ENCODE data around the gene NFE2L2. TPM values are rescaled to one million over a fixed set of nuclear protein-coding genes. Genes with fewer than 3 reads are reported as not detected.

NFE2L2 gene
- total and polyA plus RNA-seq, 9 of the 15 experiments (the other 6 are each of a cell fraction or from before 2014, with no cell fraction given): 29.3 to 120 (median 59.3) TPM

GRCh38 chr2:177313162-177313781 lies 48.7 kb upstream of the NFE2L2 start (continued):
- TF ChIP-seq, protein P1, sequence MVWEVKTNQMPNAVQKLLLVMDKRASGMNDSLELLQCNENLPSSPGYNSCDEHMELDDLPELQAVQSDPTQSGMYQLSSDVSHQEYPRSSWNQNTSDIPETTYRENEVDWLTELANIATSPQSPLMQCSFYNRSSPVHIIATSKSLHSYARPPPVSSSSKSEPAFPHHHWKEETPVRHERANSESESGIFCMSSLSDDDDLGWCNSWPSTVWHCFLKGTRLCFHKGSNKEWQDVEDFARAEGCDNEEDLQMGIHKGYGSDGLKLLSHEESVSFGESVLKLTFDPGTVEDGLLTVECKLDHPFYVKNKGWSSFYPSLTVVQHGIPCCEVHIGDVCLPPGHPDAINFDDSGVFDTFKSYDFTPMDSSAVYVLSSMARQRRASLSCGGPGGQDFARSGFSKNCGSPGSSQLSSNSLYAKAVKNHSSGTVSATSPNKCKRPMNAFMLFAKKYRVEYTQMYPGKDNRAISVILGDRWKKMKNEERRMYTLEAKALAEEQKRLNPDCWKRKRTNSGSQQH (CRISPR knock-in tag; IDR thresholded peaks at IDR 0.05): peak; percentile 72; the same call in 1 of the 2 replicates
- TF ChIP-seq HEY1 (CRISPR knock-in tag; IDR thresholded peaks at IDR 0.05; ENCODE audit: borderline replicate concordance): no peak
- no peak for TF ChIP-seq SRSF9 (IDR thresholded peaks at IDR 0.05; ENCODE audit: borderline replicate concordance, low read depth, low read length)
- TF ChIP-seq, protein P2, sequence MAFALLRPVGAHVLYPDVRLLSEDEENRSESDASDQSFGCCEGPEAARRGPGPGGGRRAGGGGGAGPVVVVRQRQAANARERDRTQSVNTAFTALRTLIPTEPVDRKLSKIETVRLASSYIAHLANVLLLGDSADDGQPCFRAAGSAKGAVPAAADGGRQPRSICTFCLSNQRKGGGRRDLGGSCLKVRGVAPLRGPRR (CRISPR knock-in tag; IDR thresholded peaks at IDR 0.05): no peak
- TF ChIP-seq, protein P3, sequence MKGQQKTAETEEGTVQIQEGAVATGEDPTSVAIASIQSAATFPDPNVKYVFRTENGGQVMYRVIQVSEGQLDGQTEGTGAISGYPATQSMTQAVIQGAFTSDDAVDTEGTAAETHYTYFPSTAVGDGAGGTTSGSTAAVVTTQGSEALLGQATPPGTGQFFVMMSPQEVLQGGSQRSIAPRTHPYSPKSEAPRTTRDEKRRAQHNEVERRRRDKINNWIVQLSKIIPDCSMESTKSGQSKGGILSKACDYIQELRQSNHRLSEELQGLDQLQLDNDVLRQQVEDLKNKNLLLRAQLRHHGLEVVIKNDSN (CRISPR knock-in tag; IDR thresholded peaks at IDR 0.05): no peak
- TF ChIP-seq, protein P4, sequence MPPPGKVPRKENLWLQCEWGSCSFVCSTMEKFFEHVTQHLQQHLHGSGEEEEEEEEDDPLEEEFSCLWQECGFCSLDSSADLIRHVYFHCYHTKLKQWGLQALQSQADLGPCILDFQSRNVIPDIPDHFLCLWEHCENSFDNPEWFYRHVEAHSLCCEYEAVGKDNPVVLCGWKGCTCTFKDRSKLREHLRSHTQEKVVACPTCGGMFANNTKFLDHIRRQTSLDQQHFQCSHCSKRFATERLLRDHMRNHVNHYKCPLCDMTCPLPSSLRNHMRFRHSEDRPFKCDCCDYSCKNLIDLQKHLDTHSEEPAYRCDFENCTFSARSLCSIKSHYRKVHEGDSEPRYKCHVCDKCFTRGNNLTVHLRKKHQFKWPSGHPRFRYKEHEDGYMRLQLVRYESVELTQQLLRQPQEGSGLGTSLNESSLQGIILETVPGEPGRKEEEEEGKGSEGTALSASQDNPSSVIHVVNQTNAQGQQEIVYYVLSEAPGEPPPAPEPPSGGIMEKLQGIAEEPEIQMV (tag; conservative IDR thresholded peaks at IDR 0.05; ENCODE audit: low read depth): 0 out of 2 replicates have a peak, but pooled peaks have one; percentile 16
- TF ChIP-seq BCL6 (CRISPR knock-in tag; IDR thresholded peaks at IDR 0.05): no peak
- no peak for TF ChIP-seq ZNF347 (CRISPR knock-in tag; IDR thresholded peaks at IDR 0.05; ENCODE audit: low read depth)
- TF ChIP-seq CBX1 (IDR thresholded peaks at IDR 0.05; ENCODE audit: low read depth): no peak
- TF ChIP-seq, protein P5, sequence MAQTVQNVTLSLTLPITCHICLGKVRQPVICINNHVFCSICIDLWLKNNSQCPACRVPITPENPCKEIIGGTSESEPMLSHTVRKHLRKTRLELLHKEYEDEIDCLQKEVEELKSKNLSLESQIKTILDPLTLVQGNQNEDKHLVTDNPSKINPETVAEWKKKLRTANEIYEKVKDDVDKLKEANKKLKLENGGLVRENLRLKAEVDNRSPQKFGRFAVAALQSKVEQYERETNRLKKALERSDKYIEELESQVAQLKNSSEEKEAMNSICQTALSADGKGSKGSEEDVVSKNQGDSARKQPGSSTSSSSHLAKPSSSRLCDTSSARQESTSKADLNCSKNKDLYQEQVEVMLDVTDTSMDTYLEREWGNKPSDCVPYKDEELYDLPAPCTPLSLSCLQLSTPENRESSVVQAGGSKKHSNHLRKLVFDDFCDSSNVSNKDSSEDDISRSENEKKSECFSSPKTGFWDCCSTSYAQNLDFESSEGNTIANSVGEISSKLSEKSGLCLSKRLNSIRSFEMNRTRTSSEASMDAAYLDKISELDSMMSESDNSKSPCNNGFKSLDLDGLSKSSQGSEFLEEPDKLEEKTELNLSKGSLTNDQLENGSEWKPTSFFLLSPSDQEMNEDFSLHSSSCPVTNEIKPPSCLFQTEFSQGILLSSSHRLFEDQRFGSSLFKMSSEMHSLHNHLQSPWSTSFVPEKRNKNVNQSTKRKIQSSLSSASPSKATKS (CRISPR knock-in tag; IDR thresholded peaks at IDR 0.05): no peak
- no peak for TF ChIP-seq TFAP4 (CRISPR knock-in tag; IDR thresholded peaks at IDR 0.05; ENCODE audit: borderline replicate concordance)
- no peak for TF ChIP-seq MYNN (IDR thresholded peaks at IDR 0.05)
- no peak for TF ChIP-seq MYNN (CRISPR knock-in tag; IDR thresholded peaks at IDR 0.05)
- no peak for TF ChIP-seq LCOR (CRISPR knock-in tag; IDR thresholded peaks at IDR 0.05)
- no peak for TF ChIP-seq PRPF4 (IDR thresholded peaks at IDR 0.05; ENCODE audit: insufficient read depth, low read depth, low read length, poor library complexity, severe bottlenecking)
- TF ChIP-seq, protein P6, sequence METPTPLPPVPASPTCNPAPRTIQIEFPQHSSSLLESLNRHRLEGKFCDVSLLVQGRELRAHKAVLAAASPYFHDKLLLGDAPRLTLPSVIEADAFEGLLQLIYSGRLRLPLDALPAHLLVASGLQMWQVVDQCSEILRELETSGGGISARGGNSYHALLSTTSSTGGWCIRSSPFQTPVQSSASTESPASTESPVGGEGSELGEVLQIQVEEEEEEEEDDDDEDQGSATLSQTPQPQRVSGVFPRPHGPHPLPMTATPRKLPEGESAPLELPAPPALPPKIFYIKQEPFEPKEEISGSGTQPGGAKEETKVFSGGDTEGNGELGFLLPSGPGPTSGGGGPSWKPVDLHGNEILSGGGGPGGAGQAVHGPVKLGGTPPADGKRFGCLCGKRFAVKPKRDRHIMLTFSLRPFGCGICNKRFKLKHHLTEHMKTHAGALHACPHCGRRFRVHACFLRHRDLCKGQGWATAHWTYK (CRISPR knock-in tag; IDR thresholded peaks at IDR 0.05): no peak
- no peak for TF ChIP-seq ZC3H4 (CRISPR knock-in tag; IDR thresholded peaks at IDR 0.05; ENCODE audit: borderline replicate concordance)
- TF ChIP-seq ZNF57 (CRISPR knock-in tag; IDR thresholded peaks at IDR 0.05): no peak
- TF ChIP-seq ZNF561 (CRISPR knock-in tag; conservative IDR thresholded peaks at IDR 0.05): no peak
- TF ChIP-seq JUNB (CRISPR knock-in tag; conservative IDR thresholded peaks at IDR 0.05): no peak

Data from K562 (cell line).